ENCODE data around the gene SLC40A1.

Gene SLC40A1

DNA sequence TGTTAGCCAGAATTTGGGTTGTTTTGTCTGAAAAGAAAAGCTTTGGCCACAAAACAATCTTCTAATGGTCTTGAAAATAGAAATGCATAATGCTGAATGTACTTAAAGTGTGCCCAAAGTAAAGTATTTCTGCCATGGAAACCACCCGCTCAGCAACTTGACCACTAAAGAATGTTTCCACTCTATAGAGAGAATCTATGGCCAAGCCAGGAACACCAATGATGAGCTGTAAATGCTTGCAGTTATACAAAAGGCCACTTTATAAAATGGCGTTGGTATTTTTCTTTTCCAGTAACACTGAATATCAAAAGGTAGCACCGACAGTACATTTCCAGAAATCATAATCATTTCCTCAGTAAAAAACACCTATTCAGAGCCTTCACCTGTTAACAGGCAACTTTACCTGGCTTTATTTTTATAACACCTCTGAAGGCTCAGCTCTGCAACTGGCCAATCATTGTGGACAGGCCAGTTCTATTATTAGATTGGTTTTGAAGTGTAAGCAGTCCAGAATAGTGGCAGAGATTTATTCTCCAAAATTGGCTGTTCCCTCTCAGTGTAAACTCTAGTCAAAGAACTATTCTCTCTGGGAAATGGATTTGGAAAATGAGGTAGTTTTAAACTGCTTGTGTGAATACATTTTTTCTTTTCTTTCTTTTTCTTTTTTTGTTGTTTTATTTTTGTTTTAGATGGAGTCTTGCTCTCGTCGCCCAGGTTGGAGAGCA is 36.1 kb downstream of the SLC40A1 start:
- H3K27me3 ChIP-seq (ENCODE audit: control insufficient read depth, low read length), result no peaks in the 10 kb centered on the region; the same call in 1 of the 2 replicates

DNA sequence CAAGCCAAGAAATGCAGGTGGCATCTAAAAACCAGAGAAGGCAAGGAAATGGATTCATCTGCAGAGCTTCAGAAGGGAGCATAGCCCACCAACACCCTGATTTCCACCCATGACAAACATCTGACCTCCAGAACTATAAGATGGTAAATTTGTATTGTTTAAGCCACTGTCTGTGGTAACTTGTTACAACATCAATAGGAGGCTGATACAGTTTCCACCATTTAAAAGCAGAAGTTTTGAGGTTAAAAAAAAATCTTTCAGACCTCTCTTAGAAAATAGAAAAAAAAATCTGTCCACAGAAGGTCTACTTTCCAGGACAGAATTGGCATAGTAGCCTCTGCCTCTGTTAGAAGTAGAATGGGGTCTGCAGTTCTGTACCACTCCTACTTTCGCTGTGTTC is 37.2 kb downstream of the SLC40A1 start:
- no peaks in the 10 kb centered on the region for H3K79me2 ChIP-seq (ENCODE audit: control insufficient read depth, low read length)
- H3K36me3 ChIP-seq (ENCODE audit: control insufficient read depth, low read length), result no peaks in the 10 kb centered on the region
- no peaks in the 10 kb centered on the region for H3K9me3 ChIP-seq (ENCODE audit: control insufficient read depth, insufficient read depth, low read length)
- H3K4me3 ChIP-seq (ENCODE audit: low read length), result no peak overlapping the region
- TF ChIP-seq, protein P1, sequence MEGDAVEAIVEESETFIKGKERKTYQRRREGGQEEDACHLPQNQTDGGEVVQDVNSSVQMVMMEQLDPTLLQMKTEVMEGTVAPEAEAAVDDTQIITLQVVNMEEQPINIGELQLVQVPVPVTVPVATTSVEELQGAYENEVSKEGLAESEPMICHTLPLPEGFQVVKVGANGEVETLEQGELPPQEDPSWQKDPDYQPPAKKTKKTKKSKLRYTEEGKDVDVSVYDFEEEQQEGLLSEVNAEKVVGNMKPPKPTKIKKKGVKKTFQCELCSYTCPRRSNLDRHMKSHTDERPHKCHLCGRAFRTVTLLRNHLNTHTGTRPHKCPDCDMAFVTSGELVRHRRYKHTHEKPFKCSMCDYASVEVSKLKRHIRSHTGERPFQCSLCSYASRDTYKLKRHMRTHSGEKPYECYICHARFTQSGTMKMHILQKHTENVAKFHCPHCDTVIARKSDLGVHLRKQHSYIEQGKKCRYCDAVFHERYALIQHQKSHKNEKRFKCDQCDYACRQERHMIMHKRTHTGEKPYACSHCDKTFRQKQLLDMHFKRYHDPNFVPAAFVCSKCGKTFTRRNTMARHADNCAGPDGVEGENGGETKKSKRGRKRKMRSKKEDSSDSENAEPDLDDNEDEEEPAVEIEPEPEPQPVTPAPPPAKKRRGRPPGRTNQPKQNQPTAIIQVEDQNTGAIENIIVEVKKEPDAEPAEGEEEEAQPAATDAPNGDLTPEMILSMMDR (IDR thresholded peaks at IDR 0.05; ENCODE audit: low read depth, low read length, poor library complexity, severe bottlenecking), result no peak
- no peak for TF ChIP-seq EZH2phosphoT487 (IDR thresholded peaks at IDR 0.05; ENCODE audit: borderline replicate concordance, low read length)
- no peaks in the 10 kb centered on the region for H4K20me1 ChIP-seq (ENCODE audit: control insufficient read depth, insufficient read depth, low read depth, low read length)
- no peaks in the 10 kb centered on the region for H3K4me1 ChIP-seq (ENCODE audit: control insufficient read depth, low read length)
- H3K27ac ChIP-seq (ENCODE audit: low read depth, low read length), result no peak overlapping the region
- no peaks in the 10 kb centered on the region for H3F3A ChIP-seq (ENCODE audit: control insufficient read depth, insufficient read depth)
- no peaks in the 10 kb centered on the region for H3K9me2 ChIP-seq (replicated peaks; ENCODE audit: control insufficient read depth, low read length)
- no peak overlapping the region for H3K4me2 ChIP-seq (ENCODE audit: low read length)
- peaks cover 1% of the 10 kb centered on the region; the same call in 1 of the 2 replicates for H3K27me3 ChIP-seq (ENCODE audit: control insufficient read depth, low read length)

More for the DNA sequence above, 36.1 kb downstream of the SLC40A1 start:
- H3K4me1 ChIP-seq (ENCODE audit: control insufficient read depth, low read length), result no peaks in the 10 kb centered on the region
- H3K9me2 ChIP-seq (replicated peaks; ENCODE audit: control insufficient read depth, low read length), result no peaks in the 10 kb centered on the region
- TF ChIP-seq EZH2phosphoT487 (IDR thresholded peaks at IDR 0.05; ENCODE audit: borderline replicate concordance, low read length), result no peak
- no peaks in the 10 kb centered on the region for H3K9me3 ChIP-seq (ENCODE audit: control insufficient read depth, insufficient read depth, low read length)
- H3F3A ChIP-seq (ENCODE audit: control insufficient read depth, insufficient read depth), result no peaks in the 10 kb centered on the region
- no peak overlapping the region for H3K27ac ChIP-seq (ENCODE audit: low read depth, low read length)
- no peaks in the 10 kb centered on the region for H4K20me1 ChIP-seq (ENCODE audit: control insufficient read depth, insufficient read depth, low read depth, low read length)
- no peaks in the 10 kb centered on the region for H3K79me2 ChIP-seq (ENCODE audit: control insufficient read depth, low read length)
- H3K4me2 ChIP-seq (ENCODE audit: low read length), result no peak overlapping the region
- H3K4me3 ChIP-seq (ENCODE audit: low read length), result no peak overlapping the region
- H3K36me3 ChIP-seq (ENCODE audit: control insufficient read depth, low read length), result no peaks in the 10 kb centered on the region

DNA sequence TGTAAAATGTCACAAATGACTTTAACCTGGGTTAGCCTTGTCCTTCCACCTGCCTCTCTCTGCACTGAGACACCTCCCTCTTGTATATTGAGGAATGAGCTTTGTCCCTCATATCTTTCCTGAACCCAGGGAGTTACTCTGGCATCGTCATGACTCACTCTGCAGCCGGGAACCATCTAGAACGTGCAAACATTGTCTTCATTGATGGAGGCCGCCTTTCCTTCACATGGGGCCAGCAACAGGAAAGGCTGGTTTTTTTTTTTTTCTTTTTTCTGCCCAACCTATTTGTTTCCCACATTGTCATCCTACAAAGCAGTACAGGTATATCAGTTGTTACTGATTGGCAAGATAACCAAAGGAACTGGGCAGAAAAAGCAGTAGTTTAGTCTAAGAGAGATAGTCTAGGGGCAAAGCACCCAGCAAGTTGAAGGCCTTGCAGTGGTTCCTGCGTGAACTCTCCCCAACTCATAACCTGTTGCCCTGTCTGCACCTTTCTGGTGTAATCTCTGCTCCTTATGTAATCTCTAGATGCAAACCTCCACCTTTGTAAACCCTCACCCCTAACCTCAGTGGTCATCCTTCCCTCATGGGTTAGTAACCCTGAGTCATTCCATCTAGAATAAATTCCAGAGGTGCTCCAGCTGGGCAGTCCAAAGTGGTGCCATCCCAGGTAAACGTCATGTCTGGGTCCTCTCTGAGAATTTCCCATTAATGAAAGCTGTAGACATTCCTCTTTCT is 38.3 kb downstream of the SLC40A1 start:
- no peak overlapping the region for H3K4me3 ChIP-seq (ENCODE audit: low read length)
- no peaks in the 10 kb centered on the region for H3K9me3 ChIP-seq (ENCODE audit: control insufficient read depth, insufficient read depth, low read length)
- H3K27ac ChIP-seq (ENCODE audit: low read depth, low read length), result no peak overlapping the region
- no peak overlapping the region for H3K4me2 ChIP-seq (ENCODE audit: low read length)
- TF ChIP-seq, protein P1 (IDR thresholded peaks at IDR 0.05; ENCODE audit: low read depth, low read length, poor library complexity, severe bottlenecking), result no peak
- TF ChIP-seq EZH2phosphoT487 (IDR thresholded peaks at IDR 0.05; ENCODE audit: borderline replicate concordance, low read length), result no peak
- H3K4me1 ChIP-seq (ENCODE audit: control insufficient read depth, low read length), result no peaks in the 10 kb centered on the region
- no peaks in the 10 kb centered on the region for H3K79me2 ChIP-seq (ENCODE audit: control insufficient read depth, low read length)
- no peaks in the 10 kb centered on the region for H3K36me3 ChIP-seq (ENCODE audit: control insufficient read depth, low read length)
- H3K9me2 ChIP-seq (replicated peaks; ENCODE audit: control insufficient read depth, low read length), result no peaks in the 10 kb centered on the region
- H4K20me1 ChIP-seq (ENCODE audit: control insufficient read depth, insufficient read depth, low read depth, low read length), result no peaks in the 10 kb centered on the region
- no peaks in the 10 kb centered on the region for H3F3A ChIP-seq (ENCODE audit: control insufficient read depth, insufficient read depth)
- peaks cover 6% of the 10 kb centered on the region for H3K27me3 ChIP-seq (ENCODE audit: control insufficient read depth, low read length)

DNA sequence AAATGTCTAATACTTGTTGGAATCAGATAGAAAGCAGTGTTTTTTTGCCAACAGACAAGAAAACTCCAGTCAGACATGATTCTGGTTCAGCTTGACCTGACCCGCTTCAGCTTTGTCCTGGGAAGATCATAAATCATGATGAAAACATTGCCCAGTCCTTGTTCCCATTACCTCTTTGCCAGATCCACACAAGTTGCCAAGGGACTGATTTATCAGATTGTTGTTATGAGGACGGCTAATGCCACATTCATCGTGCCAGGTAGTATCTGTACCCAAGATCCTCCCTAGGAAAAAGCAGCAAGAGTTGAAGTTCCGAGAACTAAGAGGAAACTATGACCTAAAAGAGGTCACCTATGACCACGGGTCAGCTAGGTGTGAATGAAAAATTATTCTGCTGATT is 39.0 kb downstream of the SLC40A1 start:
- H3K27ac ChIP-seq (ENCODE audit: low read depth, low read length), result no peak overlapping the region
- peaks cover 6% of the 10 kb centered on the region for H3K27me3 ChIP-seq (ENCODE audit: control insufficient read depth, low read length)
- H3K4me3 ChIP-seq (ENCODE audit: low read length), result no peak overlapping the region
- no peaks in the 10 kb centered on the region for H3K4me1 ChIP-seq (ENCODE audit: control insufficient read depth, low read length)
- no peaks in the 10 kb centered on the region for H3K36me3 ChIP-seq (ENCODE audit: control insufficient read depth, low read length)
- H3F3A ChIP-seq (ENCODE audit: control insufficient read depth, insufficient read depth), result no peaks in the 10 kb centered on the region
- TF ChIP-seq, protein P1 (IDR thresholded peaks at IDR 0.05; ENCODE audit: low read depth, low read length, poor library complexity, severe bottlenecking), result no peak
- no peak for TF ChIP-seq EZH2phosphoT487 (IDR thresholded peaks at IDR 0.05; ENCODE audit: borderline replicate concordance, low read length)
- no peaks in the 10 kb centered on the region for H4K20me1 ChIP-seq (ENCODE audit: control insufficient read depth, insufficient read depth, low read depth, low read length)
- H3K9me3 ChIP-seq (ENCODE audit: control insufficient read depth, insufficient read depth, low read length), result no peaks in the 10 kb centered on the region
- H3K9me2 ChIP-seq (replicated peaks; ENCODE audit: control insufficient read depth, low read length), result no peaks in the 10 kb centered on the region
- no peak overlapping the region for H3K4me2 ChIP-seq (ENCODE audit: low read length)
- no peaks in the 10 kb centered on the region for H3K79me2 ChIP-seq (ENCODE audit: control insufficient read depth, low read length)

Data from DOHH2 (cell line).